Hepatocyte (in vitro differentiated cells): Measurements from ENCODE around the gene NSRP1.

Experiments
- EZH2 ChIP-seq: fragments of 200-600 bp; sonication (generic); IDR thresholded peaks from 2 replicates; pipeline ENCODE4 v1.6.1; 2016; ENCODE audit warnings: antibody characterized with exemption, mild to moderate bottlenecking, borderline replicate concordance
- TF ChIP-seq, protein P1 (sequence below): fragments of 200-600 bp; sonication (generic); IDR thresholded peaks from 2 replicates; pipeline ENCODE4 v1.5.1; 2016; ENCODE audit warnings: antibody characterized with exemption, mild to moderate bottlenecking; ENCODE audit not compliant: poor library complexity

- TF ChIP-seq, protein P1, sequence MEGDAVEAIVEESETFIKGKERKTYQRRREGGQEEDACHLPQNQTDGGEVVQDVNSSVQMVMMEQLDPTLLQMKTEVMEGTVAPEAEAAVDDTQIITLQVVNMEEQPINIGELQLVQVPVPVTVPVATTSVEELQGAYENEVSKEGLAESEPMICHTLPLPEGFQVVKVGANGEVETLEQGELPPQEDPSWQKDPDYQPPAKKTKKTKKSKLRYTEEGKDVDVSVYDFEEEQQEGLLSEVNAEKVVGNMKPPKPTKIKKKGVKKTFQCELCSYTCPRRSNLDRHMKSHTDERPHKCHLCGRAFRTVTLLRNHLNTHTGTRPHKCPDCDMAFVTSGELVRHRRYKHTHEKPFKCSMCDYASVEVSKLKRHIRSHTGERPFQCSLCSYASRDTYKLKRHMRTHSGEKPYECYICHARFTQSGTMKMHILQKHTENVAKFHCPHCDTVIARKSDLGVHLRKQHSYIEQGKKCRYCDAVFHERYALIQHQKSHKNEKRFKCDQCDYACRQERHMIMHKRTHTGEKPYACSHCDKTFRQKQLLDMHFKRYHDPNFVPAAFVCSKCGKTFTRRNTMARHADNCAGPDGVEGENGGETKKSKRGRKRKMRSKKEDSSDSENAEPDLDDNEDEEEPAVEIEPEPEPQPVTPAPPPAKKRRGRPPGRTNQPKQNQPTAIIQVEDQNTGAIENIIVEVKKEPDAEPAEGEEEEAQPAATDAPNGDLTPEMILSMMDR = no peak
- no peak for TF ChIP-seq EZH2
These were observed 103.8 kb downstream of the NSRP1 start for GRCh38 chr17:30220414-30220813.
